Ramos (cell line): ENCODE data around the gene MRM3.
"Not testable (repeated sequence)": the region's sequence is repeated elsewhere in the genome, so short reads cannot be mapped to it uniquely, and the experiment has no call there.

Experiments used
- in situ Hi-C: fragments of 300-500 bp; cut with MboI; formaldehyde crosslinking; loops from one replicate; pipeline ENCODE4 v1.14.3; 2022; ENCODE audit warnings: low sequenced_read_pairs; ENCODE audit not compliant: unreplicated experiment

MRM3 gene

GRCh38 chr17:792277-792676 is 10.1 kb downstream of the MRM3 start:
- in situ Hi-C loops: loop anchor here (10.0 kb wide), 1 partner anchor 203 kb away; the partner anchor contains the start of gene TIMM22

- in situ Hi-C loops: loop anchor here (10.0 kb wide), 1 partner anchor 200 kb away; the partner anchor contains the start of gene TIMM22
Measured at GRCh38 chr17:794876-795275, 12.7 kb downstream of the MRM3 start.

GRCh38 chr17:795276-795675 is 13.1 kb downstream of the MRM3 start:
- in situ Hi-C loops: loop anchor here (10.0 kb wide), 1 partner anchor 200 kb away; the partner anchor contains the start of gene TIMM22

- in situ Hi-C loops: loop anchor here (10.0 kb wide), 1 partner anchor 199 kb away; the partner anchor contains the start of gene TIMM22
Measured at GRCh38 chr17:795721-796120, 13.6 kb downstream of the MRM3 start.

GRCh38 chr17:796609-797008 is 14.5 kb downstream of the MRM3 start:
- in situ Hi-C loops: loop anchor here (10.0 kb wide), 1 partner anchor 198 kb away; the partner anchor contains the start of gene TIMM22

GRCh38 chr17:797236-797840 is 15.2 kb downstream of the MRM3 start:
- in situ Hi-C loops: loop anchor here (10.0 kb wide), 1 partner anchor 197 kb away; the partner anchor contains the start of gene TIMM22

GRCh38 chr17:798246-798645 is 16.1 kb downstream of the MRM3 start:
- in situ Hi-C loops: loop anchor here (10.0 kb wide), 1 partner anchor 197 kb away; the partner anchor contains the start of gene TIMM22

- in situ Hi-C loops: loop anchor here (10.0 kb wide), 1 partner anchor 196 kb away; the partner anchor contains the start of gene TIMM22
Measured at GRCh38 chr17:799261-799660, 17.1 kb downstream of the MRM3 start.

- in situ Hi-C loops: no loop called here
Measured at GRCh38 chr17:800446-801242, 18.5 kb downstream of the MRM3 start.

GRCh38 chr17:801660-802059 is 19.5 kb downstream of the MRM3 start:
- in situ Hi-C loops: no loop called here

GRCh38 chr17:802481-802880 is 20.3 kb downstream of the MRM3 start:
- in situ Hi-C loops: no loop called here

GRCh38 chr17:802901-803881 is 21.0 kb downstream of the MRM3 start:
- in situ Hi-C loops: no loop called here

GRCh38 chr17:804541-805435 is 22.6 kb downstream of the MRM3 start:
- in situ Hi-C loops: no loop called here

GRCh38 chr17:805886-806285 is 23.7 kb downstream of the MRM3 start:
- in situ Hi-C loops: not testable (repeated sequence)

GRCh38 chr17:806346-806745 is 24.2 kb downstream of the MRM3 start:
- in situ Hi-C loops: no loop called here

GRCh38 chr17:806781-807522 is 24.8 kb downstream of the MRM3 start:
- in situ Hi-C loops: no loop called here

- in situ Hi-C loops: no loop called here
Measured at GRCh38 chr17:807523-808294, 25.6 kb downstream of the MRM3 start.
